Pancreas (tissue), 10 donors: ENCODE results near the gene CDH13. TPM values are rescaled to one million over a fixed set of nuclear protein-coding genes. Genes with fewer than 3 reads are reported as not detected.

Experiments
- ATAC-seq, 4 donors: fragments of 200-7000 bp; cut with Tn5 transposase; one replicate each; pipeline versions ENCODE4 v1.8.0 to v1.9.1; 2020; ENCODE audit warnings: mild to moderate bottlenecking in 4 of 4, moderate library complexity in 4 of 4
- DNase-seq, 6 donors: peaks; one replicate each; pipeline ENCODE4 v3.0.0-alpha.2; 2020
- FAIRE-seq: peaks from 2 replicates; lab custom pipeline; 2012; peaks lifted over from hg19 to GRCh38; lab: Jason Lieb, UNC
- H3K27ac ChIP-seq, 4 donors: fragments of 200-600 bp; sonication (generic); 1 replicate in 3 of 4; 2 replicates in 1 of 4; pipeline versions ENCODE4 v1.5.0 to v1.8.0; 2020
- H3K27me3 ChIP-seq, 4 donors: fragments of 200-600 bp; one replicate each; pipeline ENCODE4 v1.8.0; 2021
- H3K36me3 ChIP-seq, 3 donors: fragments of 200-600 bp; sonication (generic) in 1 of 3; one replicate each; pipeline versions ENCODE4 v1.5.0 to v1.8.0; 2020 to 2021
- H3K4me1 ChIP-seq, 3 donors: fragments of 200-600 bp; one replicate each; pipeline ENCODE4 v1.8.0; 2021
- H3K4me3 ChIP-seq, 4 donors: fragments of 200-600 bp; sonication (generic) in 2 of 4; one replicate each; pipeline versions ENCODE4 v1.5.0 to v1.8.0; 2020 to 2021
- H3K9me3 ChIP-seq, 4 donors: fragments of 200-600 bp; one replicate each; pipeline ENCODE4 v1.8.0; 2021
- CTCF ChIP-seq, 4 donors: fragments of 200-600 bp; sonication (generic) in 3 of 4; IDR thresholded peaks; one replicate each; pipeline versions ENCODE4 v1.5.0 to v1.8.0; 2021; ENCODE audit warnings: antibody characterized with exemption in 4 of 4
- WGBS, 2 donors: extraction: QIAGEN DNeasy Blood & Tissue Kit; methylation state at CpG; one replicate each; pipeline ENCODE4 v1.1.7; 2013; 5-methylcytosine and 5-hydroxymethylcytosine counted together
- intact Hi-C, 3 donors: fragments of 100-400 bp; cut with DNase I; formaldehyde crosslinking; loops; one replicate each; pipeline versions ENCODE4 v1.11.1 to v1.14.2; 2022
- polyA plus RNA-seq, 2 donors: library from polyadenylated mRNA; stranded (reverse); fragments of 200-250 nt; gene quantifications; one replicate each; pipeline ENCODE4 v1.2.3, GENCODE V29; 2013
- total RNA-seq, 6 donors: library from RNA; stranded (reverse); fragmentation: NEBNext Ultra II Directional in 4 of 6; extraction: Animal tissue kit (Norgen Biotek cat#: 25700) in 4 of 6; gene quantifications; one replicate each; pipeline versions ENCODE4 v1.2.1 to v1.2.4, GENCODE V29; 2021 to 2023
- donor health status: healthy with polysubstance abuse.
- donor health status: DM: no; HTN: no; CAD: no; lungs with moderate emphysema.
- donor health status: DM: no; HTN: no; CAD: no.
- donor health status: control.
- donor health status: control.
- donor health status: Bipolar disorder and iron deficiency.
- donor health status: DM: yes; HTN: yes; CAD: no.
- donor health status: DM: no; HTN: no; CAD: no.
- donor health status: DM: no; HTN: no; CAD: no.
- donor health status: DM: yes; HTN: yes; CAD: no.

The CDH13 gene
- total and polyA plus RNA-seq, 8 donors, result 0.12 to 1.0 (median 0.37) TPM

GRCh38 chr16:82783933-82784572, 157.3 kb downstream of the CDH13 start:
- intact Hi-C loops, result no loop called here
- DNase-seq (no peak), FAIRE-seq (no peak)

GRCh38 chr16:82784573-82784968, 157.8 kb downstream of the CDH13 start:
- H3K9me3 ChIP-seq, result no peaks in the 10 kb centered on the region
- no peak overlapping the region for H3K27ac ChIP-seq
- WGBS, 2 donors, result 79 to 85% methylated on average over 3 of the region's 3 CpGs
- no peaks in the 10 kb centered on the region for H3K36me3 ChIP-seq
- no peaks in the 10 kb centered on the region for H3K4me1 ChIP-seq
- TF ChIP-seq CTCF (IDR thresholded peaks at IDR 0.05), result no peak
- DNase-seq (no peak), FAIRE-seq (no peak), ATAC-seq (no peak)
- no peaks in the 10 kb centered on the region for H3K27me3 ChIP-seq
- intact Hi-C loops, result no loop called here
- no peak overlapping the region for H3K4me3 ChIP-seq

More at GRCh38 chr16:82783933-82784572, 157.3 kb downstream of the CDH13 start:
- no peak overlapping the region for H3K27ac ChIP-seq
- 63 to 65% methylated on average over 8 of the region's 8 CpGs for WGBS, 2 donors
- no peak for TF ChIP-seq CTCF (IDR thresholded peaks at IDR 0.05)
- H3K4me3 ChIP-seq, result no peak overlapping the region
- no peaks in the 10 kb centered on the region for H3K9me3 ChIP-seq
- no peaks in the 10 kb centered on the region for H3K36me3 ChIP-seq
- no peak for ATAC-seq
- H3K27me3 ChIP-seq, result no peaks in the 10 kb centered on the region
- no peaks in the 10 kb centered on the region for H3K4me1 ChIP-seq

- Histone ChIP-seq H3K9me3 (no peaks in the 10 kb centered on the region), H3K27me3 (no peaks in the 10 kb centered on the region), H3K27ac (no peak overlapping the region), H3K4me1 (no peaks in the 10 kb centered on the region), H3K4me3 (no peak overlapping the region), H3K36me3 (no peaks in the 10 kb centered on the region)
- DNase-seq (no peak), ATAC-seq (no peak), FAIRE-seq (no peak)
- 48% methylated on average over 7 of the region's 7 CpGs for WGBS, 2 donors
- intact Hi-C loops, result no loop called here
- TF ChIP-seq CTCF (IDR thresholded peaks at IDR 0.05), result no peak
Measured at GRCh38 chr16:82788225-82788624, 161.5 kb downstream of the CDH13 start.

GRCh38 chr16:82788919-82789318, 162.2 kb downstream of the CDH13 start:
- ATAC-seq (no peak), DNase-seq (no peak), FAIRE-seq (no peak)
- no peak overlapping the region for H3K27ac ChIP-seq
- H3K9me3 ChIP-seq, result no peaks in the 10 kb centered on the region
- intact Hi-C loops, result no loop called here
- no peak for TF ChIP-seq CTCF (IDR thresholded peaks at IDR 0.05)
- no peak overlapping the region for H3K4me3 ChIP-seq
- H3K4me1 ChIP-seq, result no peaks in the 10 kb centered on the region
- 59 to 65% methylated on average over 4 of the region's 4 CpGs for WGBS, 2 donors
- no peaks in the 10 kb centered on the region for H3K36me3 ChIP-seq
- H3K27me3 ChIP-seq, result no peaks in the 10 kb centered on the region

- FAIRE-seq (no peak), DNase-seq (peak in 3 of 6 donors; percentile 23 to 31 (median 29)), ATAC-seq (peak in 1 of 4 donors; percentile 46)
- Histone ChIP-seq H3K4me1 (no peaks in the 10 kb centered on the region), H3K27me3 (no peaks in the 10 kb centered on the region), H3K4me3 (no peak overlapping the region), H3K27ac (no peak overlapping the region), H3K9me3 (no peaks in the 10 kb centered on the region), H3K36me3 (no peaks in the 10 kb centered on the region)
- intact Hi-C loops, result no loop called here
- WGBS, 2 donors, result 41 to 57% methylated on average over 6 of the region's 6 CpGs
- TF ChIP-seq CTCF (IDR thresholded peaks at IDR 0.05), result no peak
Measured at GRCh38 chr16:82792693-82793092, 165.9 kb downstream of the CDH13 start.
